GM21576 (cell line): ENCODE measurements around the gene MYO1H.

Experiments
- ATAC-seq: cut with Tn5 transposase; IDR thresholded peaks from one replicate; pipeline ENCODE4 v1.9.1; 2021; ENCODE audit warnings: mild to moderate bottlenecking, moderate library complexity; ENCODE audit not compliant: unreplicated experiment

Gene MYO1H

GRCh38 chr12:109445191-109445609 lies 97.5 kb downstream of the MYO1H start:
- ATAC-seq: no peak

- no peak for ATAC-seq
These were observed 99.2 kb downstream of the MYO1H start for GRCh38 chr12:109446869-109447268.

- ATAC-seq: no peak
These were observed 99.8 kb downstream of the MYO1H start for GRCh38 chr12:109447482-109447881.

- ATAC-seq: no peak
These were observed 100.6 kb downstream of the MYO1H start for GRCh38 chr12:109448272-109448671.

GRCh38 chr12:109448707-109449390 lies 101.1 kb downstream of the MYO1H start:
- ATAC-seq: no peak

GRCh38 chr12:109449845-109450532 lies 102.3 kb downstream of the MYO1H start:
- ATAC-seq: no peak

- ATAC-seq: no peak
These were observed 103.3 kb downstream of the MYO1H start for GRCh38 chr12:109450980-109451379.

GRCh38 chr12:109451400-109451799 lies 103.7 kb downstream of the MYO1H start:
- no peak for ATAC-seq

- no peak for ATAC-seq
These were observed 104.8 kb downstream of the MYO1H start for GRCh38 chr12:109452489-109452888.

GRCh38 chr12:109455706-109456105 lies 108.0 kb downstream of the MYO1H start:
- ATAC-seq: no peak

GRCh38 chr12:109458086-109458485 lies 110.4 kb downstream of the MYO1H start:
- ATAC-seq: no peak

GRCh38 chr12:109458771-109459208 lies 111.1 kb downstream of the MYO1H start:
- ATAC-seq: no peak

GRCh38 chr12:109459247-109459646 lies 111.5 kb downstream of the MYO1H start:
- ATAC-seq: no peak

GRCh38 chr12:109460538-109460937 lies 112.8 kb downstream of the MYO1H start:
- ATAC-seq: no peak

- ATAC-seq: no peak
These were observed 113.5 kb downstream of the MYO1H start for GRCh38 chr12:109461049-109461845.

- no peak for ATAC-seq
These were observed 114.4 kb downstream of the MYO1H start for GRCh38 chr12:109461846-109462756.

GRCh38 chr12:109462868-109463692 lies 115.4 kb downstream of the MYO1H start:
- no peak for ATAC-seq

GRCh38 chr12:109463756-109464155 lies 116.1 kb downstream of the MYO1H start:
- no peak for ATAC-seq

GRCh38 chr12:109464642-109465351 lies 117.1 kb downstream of the MYO1H start:
- ATAC-seq: no peak
